ENCODE data around the gene SLC9A3.

DNA sequence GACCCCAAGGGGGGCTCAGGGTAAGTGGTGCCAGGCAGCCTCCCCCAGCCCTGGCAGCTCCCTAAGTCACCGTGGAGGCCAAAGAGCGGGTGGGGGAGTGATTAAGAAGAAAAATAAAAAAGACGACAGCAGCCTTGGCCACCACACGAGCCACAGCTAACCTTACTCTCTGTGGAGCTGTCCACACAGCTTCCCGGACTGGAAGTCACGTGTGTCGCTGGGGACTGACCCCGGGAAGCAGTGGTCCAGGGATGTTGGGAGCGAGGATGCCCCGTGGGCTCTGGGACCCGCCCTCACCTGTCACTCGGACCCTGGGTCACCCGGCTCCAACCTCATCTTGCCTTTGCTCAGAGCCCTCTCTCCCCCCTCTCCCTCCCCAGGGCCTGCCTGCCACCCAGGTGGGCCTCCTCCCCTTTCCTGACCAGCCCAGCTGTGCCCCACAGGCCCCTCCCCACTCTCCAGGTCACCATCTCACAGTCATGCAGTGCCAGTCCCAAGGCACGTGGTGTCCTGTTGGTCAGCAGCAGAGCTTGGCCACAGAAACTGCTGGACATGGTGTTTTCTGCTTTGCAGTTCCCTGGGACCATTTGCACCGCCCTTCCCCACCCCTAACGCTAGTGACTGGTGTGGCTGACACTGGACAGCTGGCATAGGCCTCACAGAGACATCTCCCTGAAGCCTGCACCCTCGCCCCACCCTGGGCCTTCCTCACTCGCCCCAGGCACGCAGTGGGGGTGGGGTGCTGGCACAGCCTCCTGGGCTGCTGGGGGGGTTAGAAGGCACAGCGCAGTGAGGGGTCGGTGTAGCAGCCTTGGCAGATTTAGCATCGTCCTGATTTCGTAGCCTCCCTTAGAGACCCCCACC, 91.1 kb downstream of the SLC9A3 start:
- no peak for TF ChIP-seq POLR2A (IDR thresholded peaks at IDR 0.05)
- TF ChIP-seq, protein P1, sequence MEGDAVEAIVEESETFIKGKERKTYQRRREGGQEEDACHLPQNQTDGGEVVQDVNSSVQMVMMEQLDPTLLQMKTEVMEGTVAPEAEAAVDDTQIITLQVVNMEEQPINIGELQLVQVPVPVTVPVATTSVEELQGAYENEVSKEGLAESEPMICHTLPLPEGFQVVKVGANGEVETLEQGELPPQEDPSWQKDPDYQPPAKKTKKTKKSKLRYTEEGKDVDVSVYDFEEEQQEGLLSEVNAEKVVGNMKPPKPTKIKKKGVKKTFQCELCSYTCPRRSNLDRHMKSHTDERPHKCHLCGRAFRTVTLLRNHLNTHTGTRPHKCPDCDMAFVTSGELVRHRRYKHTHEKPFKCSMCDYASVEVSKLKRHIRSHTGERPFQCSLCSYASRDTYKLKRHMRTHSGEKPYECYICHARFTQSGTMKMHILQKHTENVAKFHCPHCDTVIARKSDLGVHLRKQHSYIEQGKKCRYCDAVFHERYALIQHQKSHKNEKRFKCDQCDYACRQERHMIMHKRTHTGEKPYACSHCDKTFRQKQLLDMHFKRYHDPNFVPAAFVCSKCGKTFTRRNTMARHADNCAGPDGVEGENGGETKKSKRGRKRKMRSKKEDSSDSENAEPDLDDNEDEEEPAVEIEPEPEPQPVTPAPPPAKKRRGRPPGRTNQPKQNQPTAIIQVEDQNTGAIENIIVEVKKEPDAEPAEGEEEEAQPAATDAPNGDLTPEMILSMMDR (IDR thresholded peaks at IDR 0.05), result no peak

All from uterus (tissue), 2 donors.